Panc1 (cell line): ENCODE data around the gene ARL5C. TPM values are rescaled to one million over a fixed set of nuclear protein-coding genes. Genes with fewer than 3 reads are reported as not detected.
A peak's percentile ranks its signal among the peaks of the same experiment; 100 is the strongest.

Experiments
- ATAC-seq: fragments of 200-7000 bp; cut with Tn5 transposase; 2 replicates; pipeline ENCODE4 v1.9.1; 2020; ENCODE audit warnings: mild to moderate bottlenecking, moderate library complexity
- BruUV-seq: library from RNA; stranded (reverse); fragments of 400-500 nt; replicated peaks from 2 replicates; lab custom pipeline; 2021; lab: Mats Ljungman, UMichigan
- CTCF ChIA-PET: fragments of 300-600 bp; sonication (Branson Sonifier 250); formaldehyde crosslinking; loops from one replicate; lab custom pipeline; 2022; ENCODE audit warnings: antibody characterized with exemption; lab: Charles Lee
- POLR2A ChIA-PET: fragments of 300-600 bp; sonication (Branson Sonifier 250); formaldehyde crosslinking; loops from one replicate; lab custom pipeline; 2022; ENCODE audit warnings: antibody characterized with exemption; lab: Charles Lee
- DNase-seq: peaks from one replicate; pipeline ENCODE4 v3.0.0-alpha.2; 2010; ENCODE audit warnings: low read depth, low spot score
- H3K27ac ChIP-seq: 2 replicates; pipeline ENCODE4 v1.5.1; 2011; ENCODE audit warnings: mild to moderate bottlenecking, low read length, inconsistent platforms
- H3K27me3 ChIP-seq: fragments of 200-500 bp; sonication (Bioruptor generic); 2 replicates; pipeline ENCODE4 v1.6.0; 2014; ENCODE audit warnings: low read length, inconsistent platforms; ENCODE audit not compliant: control insufficient read depth, insufficient read depth
- H3K36me3 ChIP-seq: fragments of 200-500 bp; sonication (Bioruptor generic); 2 replicates; pipeline ENCODE4 v1.5.1; 2014; ENCODE audit warnings: inconsistent platforms, mild to moderate bottlenecking, low read length, moderate library complexity; ENCODE audit not compliant: control insufficient read depth, insufficient read depth
- H3K4me1 ChIP-seq: 2 replicates; pipeline ENCODE4 v1.5.1; 2011; ENCODE audit warnings: inconsistent platforms, mild to moderate bottlenecking, low read length, moderate library complexity; ENCODE audit not compliant: control insufficient read depth, insufficient read depth
- H3K4me3 ChIP-seq, 2 experiments: 2 replicates each; pipeline ENCODE4 v1.5.1; 2011 to 2012; ENCODE audit warnings: low read depth in 2 of 2, low read length in 2 of 2, mild to moderate bottlenecking in 2 of 2, inconsistent platforms in 1 of 2, moderate library complexity in 1 of 2
- H3K9me3 ChIP-seq: fragments of 200-500 bp; sonication (Bioruptor generic); 2 replicates; pipeline ENCODE4 v1.5.1; 2014; ENCODE audit warnings: low read depth, mild to moderate bottlenecking, inconsistent platforms, low read length, moderate library complexity; ENCODE audit not compliant: control insufficient read depth, insufficient read depth
- POLR2AphosphoS5 ChIP-seq: IDR thresholded peaks from 2 replicates; pipeline ENCODE4 v1.6.1; 2012; ENCODE audit warnings: mild to moderate bottlenecking, low read depth, low read length, moderate library complexity
- SIN3A ChIP-seq: IDR thresholded peaks from 2 replicates; pipeline ENCODE4 v1.6.1; 2012; ENCODE audit warnings: low read depth, mild to moderate bottlenecking, low read length, moderate library complexity, borderline replicate concordance; ENCODE audit not compliant: insufficient read depth
- TCF7L2 ChIP-seq: IDR thresholded peaks from 2 replicates; pipeline ENCODE4 v1.6.1; 2011; ENCODE audit warnings: mild to moderate bottlenecking, low read depth, low read length, inconsistent platforms
- in situ Hi-C: cut with HindIII; loops from 2 replicates; pipeline ENCODE4 v1.10.0; 2016; ENCODE audit warnings: low sequenced_read_pairs, low pct_unique_long_range_greater_than_20kb
- intact Hi-C: fragments of 100-400 bp; cut with micrococcal nuclease; formaldehyde crosslinking; loops from one replicate; pipeline ENCODE4 v1.10.0; 2022; ENCODE audit not compliant: unreplicated experiment
- total RNA-seq: library from RNA; stranded (reverse); gene quantifications from one replicate; pipeline ENCODE4 v1.2.1, GENCODE V29; 2021; ENCODE audit not compliant: unreplicated experiment
- TF ChIP-seq, protein P1 (sequence below): fragments of 450-650 bp; IDR thresholded peaks from 2 replicates; pipeline ENCODE4 v1.5.1; 2017; ENCODE audit warnings: mild to moderate bottlenecking
- TF ChIP-seq, protein P2 (sequence below), 2 experiments: IDR thresholded peaks; 2 replicates each; pipeline ENCODE4 v1.6.1; 2011 to 2012; ENCODE audit warnings: low read depth in 2 of 2, control low read depth in 1 of 2, low read length in 1 of 2, mild to moderate bottlenecking in 1 of 2, moderate library complexity in 1 of 2; ENCODE audit not compliant: insufficient read depth in 1 of 2

The ARL5C gene
- total RNA-seq, 1 experiment from 2014 or later: not detected

DNA sequence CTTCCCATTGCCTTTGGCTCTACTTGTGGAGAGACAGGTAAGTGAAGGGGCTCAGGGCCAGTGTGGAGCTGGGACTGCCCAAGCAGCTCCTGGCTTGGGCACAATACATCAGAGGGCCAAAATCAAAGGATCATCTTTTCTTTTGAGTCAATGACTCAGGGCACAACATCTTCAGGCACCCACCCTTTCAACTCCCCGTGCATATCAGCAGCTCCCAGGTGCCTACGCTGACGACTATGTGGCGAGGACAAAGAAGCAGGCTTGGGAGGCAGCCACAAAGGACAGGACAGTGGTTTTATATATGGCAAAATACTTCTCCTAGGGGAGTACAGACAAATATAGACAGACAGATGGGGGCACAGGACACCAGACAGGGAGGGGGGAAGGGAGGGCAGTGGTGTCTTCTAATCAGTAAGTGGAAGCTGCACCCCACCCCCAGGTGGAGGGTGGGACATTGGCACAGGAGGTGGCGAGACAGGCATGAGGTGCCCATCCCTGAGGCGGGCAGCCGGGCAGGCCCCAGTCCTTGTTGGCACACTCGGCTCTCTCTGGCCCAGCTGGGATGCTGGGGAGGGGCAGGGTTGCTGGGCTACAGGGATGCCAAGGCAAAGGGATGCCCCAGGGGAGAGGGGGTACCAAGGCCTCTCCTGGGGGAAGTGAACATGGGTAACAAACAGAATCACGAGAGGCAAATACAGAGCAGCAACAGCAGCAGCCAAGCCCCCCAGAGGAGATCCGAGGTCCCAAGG, 7.7 kb upstream of the ARL5C start:
- CTCF ChIA-PET: interaction anchor here (0.7 to 2.2 kb wide), 5 partner anchors 10 to 190 kb away, joined by 3 to 17 read pairs (median 4); no protein-coding TSS in a partner anchor
- POLR2A ChIA-PET: no interaction called here
- in situ Hi-C loops: no loop called here

DNA sequence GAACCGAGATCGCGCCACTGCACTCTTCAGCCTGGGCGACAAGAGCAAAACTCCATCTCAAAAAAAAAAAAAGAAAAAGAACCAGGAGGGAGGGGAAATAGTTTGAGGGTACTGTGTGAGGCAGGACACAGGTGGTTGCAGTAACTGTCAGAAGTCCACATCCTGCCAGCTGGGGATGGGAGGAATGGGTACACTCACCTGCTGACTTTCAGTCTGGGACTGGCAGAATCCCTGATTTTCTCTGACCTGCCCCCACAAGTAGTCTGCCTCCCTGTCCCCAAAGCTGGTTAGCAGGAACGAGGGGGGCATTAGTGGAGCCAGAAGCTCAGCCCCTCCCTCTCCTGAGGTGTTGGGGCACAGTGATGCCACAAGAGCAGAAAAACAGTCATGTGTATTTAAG, 7.1 kb upstream of the ARL5C start:
- intact Hi-C loops (no loop called here), in situ Hi-C loops (no loop called here)
- H3K27ac ChIP-seq: no peak overlapping the region
- no peak for DNase-seq
- no peaks in the 10 kb centered on the region for H3K36me3 ChIP-seq
- H3K27me3 ChIP-seq: no peaks in the 10 kb centered on the region
- TF ChIP-seq, protein P1, sequence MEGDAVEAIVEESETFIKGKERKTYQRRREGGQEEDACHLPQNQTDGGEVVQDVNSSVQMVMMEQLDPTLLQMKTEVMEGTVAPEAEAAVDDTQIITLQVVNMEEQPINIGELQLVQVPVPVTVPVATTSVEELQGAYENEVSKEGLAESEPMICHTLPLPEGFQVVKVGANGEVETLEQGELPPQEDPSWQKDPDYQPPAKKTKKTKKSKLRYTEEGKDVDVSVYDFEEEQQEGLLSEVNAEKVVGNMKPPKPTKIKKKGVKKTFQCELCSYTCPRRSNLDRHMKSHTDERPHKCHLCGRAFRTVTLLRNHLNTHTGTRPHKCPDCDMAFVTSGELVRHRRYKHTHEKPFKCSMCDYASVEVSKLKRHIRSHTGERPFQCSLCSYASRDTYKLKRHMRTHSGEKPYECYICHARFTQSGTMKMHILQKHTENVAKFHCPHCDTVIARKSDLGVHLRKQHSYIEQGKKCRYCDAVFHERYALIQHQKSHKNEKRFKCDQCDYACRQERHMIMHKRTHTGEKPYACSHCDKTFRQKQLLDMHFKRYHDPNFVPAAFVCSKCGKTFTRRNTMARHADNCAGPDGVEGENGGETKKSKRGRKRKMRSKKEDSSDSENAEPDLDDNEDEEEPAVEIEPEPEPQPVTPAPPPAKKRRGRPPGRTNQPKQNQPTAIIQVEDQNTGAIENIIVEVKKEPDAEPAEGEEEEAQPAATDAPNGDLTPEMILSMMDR: no peak
- TF ChIP-seq TCF7L2: no peak
- TF ChIP-seq POLR2AphosphoS5: no peak
- TF ChIP-seq, protein P2, sequence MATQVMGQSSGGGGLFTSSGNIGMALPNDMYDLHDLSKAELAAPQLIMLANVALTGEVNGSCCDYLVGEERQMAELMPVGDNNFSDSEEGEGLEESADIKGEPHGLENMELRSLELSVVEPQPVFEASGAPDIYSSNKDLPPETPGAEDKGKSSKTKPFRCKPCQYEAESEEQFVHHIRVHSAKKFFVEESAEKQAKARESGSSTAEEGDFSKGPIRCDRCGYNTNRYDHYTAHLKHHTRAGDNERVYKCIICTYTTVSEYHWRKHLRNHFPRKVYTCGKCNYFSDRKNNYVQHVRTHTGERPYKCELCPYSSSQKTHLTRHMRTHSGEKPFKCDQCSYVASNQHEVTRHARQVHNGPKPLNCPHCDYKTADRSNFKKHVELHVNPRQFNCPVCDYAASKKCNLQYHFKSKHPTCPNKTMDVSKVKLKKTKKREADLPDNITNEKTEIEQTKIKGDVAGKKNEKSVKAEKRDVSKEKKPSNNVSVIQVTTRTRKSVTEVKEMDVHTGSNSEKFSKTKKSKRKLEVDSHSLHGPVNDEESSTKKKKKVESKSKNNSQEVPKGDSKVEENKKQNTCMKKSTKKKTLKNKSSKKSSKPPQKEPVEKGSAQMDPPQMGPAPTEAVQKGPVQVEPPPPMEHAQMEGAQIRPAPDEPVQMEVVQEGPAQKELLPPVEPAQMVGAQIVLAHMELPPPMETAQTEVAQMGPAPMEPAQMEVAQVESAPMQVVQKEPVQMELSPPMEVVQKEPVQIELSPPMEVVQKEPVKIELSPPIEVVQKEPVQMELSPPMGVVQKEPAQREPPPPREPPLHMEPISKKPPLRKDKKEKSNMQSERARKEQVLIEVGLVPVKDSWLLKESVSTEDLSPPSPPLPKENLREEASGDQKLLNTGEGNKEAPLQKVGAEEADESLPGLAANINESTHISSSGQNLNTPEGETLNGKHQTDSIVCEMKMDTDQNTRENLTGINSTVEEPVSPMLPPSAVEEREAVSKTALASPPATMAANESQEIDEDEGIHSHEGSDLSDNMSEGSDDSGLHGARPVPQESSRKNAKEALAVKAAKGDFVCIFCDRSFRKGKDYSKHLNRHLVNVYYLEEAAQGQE (IDR thresholded peaks at IDR 0.05; ENCODE audit: insufficient read depth in 1 of 2, low read depth in 2 of 2, low read length in 1 of 2): no peak
- TF ChIP-seq SIN3A: no peak
- no TSS peak for BruUV-seq
- POLR2A ChIA-PET: no interaction called here
- no peak; the same call in 1 of the 2 replicates for ATAC-seq
- H3K4me3 ChIP-seq: no peak overlapping the region
- peaks cover 3% of the 10 kb centered on the region; the same call in 1 of the 2 replicates for H3K4me1 ChIP-seq
- H3K9me3 ChIP-seq: no peaks in the 10 kb centered on the region
- CTCF ChIA-PET: interaction anchor here (0.7 kb wide), 1 partner anchor 9 kb away, joined by 3 read pairs; no protein-coding TSS in a partner anchor

More for the DNA sequence above, 7.7 kb upstream of the ARL5C start:
- no peak for DNase-seq
- no TSS peak for BruUV-seq
- ATAC-seq: peak; percentile 38; the same call in 1 of the 2 replicates
- Histone ChIP-seq H3K36me3 (no peaks in the 10 kb centered on the region), H3K4me3 (no peak overlapping the region), H3K9me3 (no peaks in the 10 kb centered on the region), H3K4me1 (peaks cover 3% of the 10 kb centered on the region; the same call in 1 of the 2 replicates), H3K27me3 (no peaks in the 10 kb centered on the region), H3K27ac (no peak overlapping the region)
- TF ChIP-seq TCF7L2 (no peak), POLR2AphosphoS5 (no peak), SIN3A (no peak)
- TF ChIP-seq, protein P1: no peak
- TF ChIP-seq, protein P2 (IDR thresholded peaks at IDR 0.05; ENCODE audit: insufficient read depth in 1 of 2, low read depth in 2 of 2, low read length in 1 of 2): no peak
- intact Hi-C loops: no loop called here
